GM18520 (cell line): ENCODE data around the gene UVRAG.

Source experiments
- ATAC-seq: cut with Tn5 transposase; IDR thresholded peaks from one replicate; pipeline ENCODE4 v1.9.1; 2021; ENCODE audit not compliant: unreplicated experiment

The UVRAG gene

DNA sequence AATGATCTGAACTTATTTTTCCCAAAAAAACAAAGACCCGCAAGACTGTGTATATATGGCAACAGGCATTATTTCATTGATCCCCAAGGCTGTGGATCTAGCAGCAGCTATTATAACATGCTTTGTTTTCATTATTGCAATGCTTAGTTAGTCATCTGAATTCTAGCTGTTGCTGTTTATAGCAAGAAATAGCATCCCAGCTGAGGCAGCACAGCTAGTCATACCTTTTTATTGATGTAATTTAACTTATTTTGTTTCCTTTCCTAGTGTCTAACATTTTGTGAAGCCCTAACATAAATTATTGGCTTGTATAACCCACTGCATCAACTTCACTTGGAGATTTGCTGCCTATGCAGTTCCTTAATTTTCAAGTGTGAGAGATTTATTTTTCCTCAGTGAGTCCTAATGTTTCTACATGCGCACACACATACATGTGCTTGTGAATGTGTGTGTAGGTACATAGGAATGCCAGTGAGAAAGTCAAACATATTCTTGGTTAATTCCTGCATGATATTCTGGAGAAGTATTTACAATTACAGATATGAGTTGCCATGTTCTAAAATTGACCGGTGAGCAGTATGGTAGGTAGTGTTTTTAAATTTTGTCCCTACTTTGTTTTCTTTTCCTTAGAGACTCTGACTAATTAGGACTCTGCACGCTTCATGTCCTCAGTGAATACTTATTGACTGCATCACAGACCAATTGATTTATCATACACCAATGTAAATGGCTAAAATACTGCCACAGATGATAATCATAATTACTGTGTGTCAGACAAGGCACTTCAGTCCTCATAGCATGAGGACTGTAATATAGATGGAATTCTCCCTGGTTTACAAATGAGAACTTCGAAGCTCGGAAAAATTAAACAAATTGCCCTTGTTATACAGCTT is 272.0 kb downstream of the UVRAG start:
- no peak for ATAC-seq

DNA sequence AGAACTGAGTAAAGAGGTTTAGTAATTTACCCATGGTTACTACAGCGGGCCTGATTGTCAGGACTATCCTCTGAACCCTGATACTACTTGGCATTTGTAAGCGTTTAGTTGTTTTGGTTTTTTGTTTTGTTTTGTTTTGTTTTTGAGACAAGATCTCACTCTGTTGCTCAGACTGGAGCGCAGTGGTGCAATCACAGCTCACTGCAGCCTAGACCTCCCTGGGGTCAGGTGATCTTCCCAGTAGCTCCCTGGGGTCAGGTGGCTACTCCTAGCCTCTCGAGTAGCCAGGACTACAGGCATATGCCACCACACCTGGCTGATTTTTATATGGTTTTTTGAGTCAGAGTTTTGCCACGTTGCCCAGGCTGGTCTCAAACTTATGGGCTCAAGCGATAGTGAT is 272.7 kb downstream of the UVRAG start:
- ATAC-seq = no peak

DNA sequence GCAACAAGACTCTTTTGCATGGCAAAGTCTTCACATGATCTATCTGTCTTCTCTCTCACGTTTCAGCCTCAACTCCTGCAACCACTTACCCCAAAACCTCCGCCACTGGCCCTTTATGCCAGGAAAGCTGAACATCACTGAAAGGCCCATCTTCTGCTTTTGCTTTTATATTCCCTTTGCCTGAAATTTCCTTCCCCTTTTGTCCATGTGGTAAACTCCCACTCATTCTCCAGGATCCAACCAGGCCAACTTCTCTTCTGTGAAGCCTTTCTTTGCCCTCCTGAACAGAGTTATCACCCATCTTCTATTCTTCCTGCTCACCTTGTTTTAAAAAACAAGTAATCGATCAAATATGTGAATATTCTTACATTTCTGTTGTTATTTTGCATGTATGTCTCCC is 273.5 kb downstream of the UVRAG start:
- no peak for ATAC-seq

DNA sequence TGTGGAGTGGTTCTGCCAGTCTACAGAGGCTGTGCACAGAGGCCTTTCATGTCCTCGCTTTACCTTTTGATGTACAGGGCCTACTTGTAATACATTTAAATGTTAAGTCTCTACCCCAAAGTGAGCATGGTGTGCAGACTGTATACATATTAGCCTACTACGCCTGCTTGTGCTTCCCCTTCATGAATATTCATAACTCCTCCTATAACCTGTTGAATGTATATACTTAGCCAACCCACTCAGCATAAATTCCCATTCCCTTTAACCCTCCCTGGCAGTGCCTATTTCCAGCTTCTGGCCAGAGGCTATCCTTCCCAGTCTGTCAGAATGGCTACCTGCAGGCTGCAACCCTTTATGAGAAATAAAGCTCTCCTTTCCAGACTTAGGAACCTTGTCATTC is 275.2 kb downstream of the UVRAG start:
- no peak for ATAC-seq

DNA sequence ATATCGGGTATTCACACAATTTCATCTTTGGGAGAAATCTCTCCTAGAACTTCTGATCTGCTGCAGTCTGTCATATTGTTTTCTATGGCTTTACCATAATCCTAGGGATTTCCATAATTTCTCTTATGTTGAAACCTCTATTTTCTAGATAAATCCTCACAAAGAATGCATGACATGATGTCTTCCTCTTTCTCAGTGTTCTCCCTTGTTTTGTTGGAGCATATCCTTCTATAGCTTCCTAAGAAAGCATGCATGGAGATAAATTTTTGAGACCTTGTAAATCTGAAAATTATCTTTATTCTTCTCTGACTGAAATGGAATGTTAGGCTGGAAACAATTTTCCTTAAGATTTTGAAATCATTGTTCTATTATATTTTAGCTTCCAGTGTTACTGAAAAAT is 275.8 kb downstream of the UVRAG start:
- ATAC-seq = no peak

DNA sequence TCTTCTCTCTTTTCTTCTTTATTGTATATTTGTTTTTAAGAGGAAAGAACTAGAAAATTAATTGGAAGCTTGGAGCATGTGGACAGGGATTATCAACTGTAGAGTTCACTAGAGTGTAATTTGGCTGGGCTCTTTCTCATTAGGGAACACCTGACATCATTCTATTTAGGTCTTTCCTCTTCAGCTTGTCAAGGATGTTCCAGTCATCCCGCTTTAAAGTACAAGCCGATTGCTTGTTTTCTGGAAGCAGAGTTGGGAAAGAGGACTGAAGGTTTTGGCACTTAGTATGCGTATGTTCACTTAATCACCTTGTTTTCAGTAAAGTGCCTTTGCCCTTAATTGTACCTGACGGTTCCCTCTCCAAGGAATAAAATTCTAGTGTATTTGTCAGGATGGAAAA is 279.7 kb downstream of the UVRAG start:
- ATAC-seq = no peak

DNA sequence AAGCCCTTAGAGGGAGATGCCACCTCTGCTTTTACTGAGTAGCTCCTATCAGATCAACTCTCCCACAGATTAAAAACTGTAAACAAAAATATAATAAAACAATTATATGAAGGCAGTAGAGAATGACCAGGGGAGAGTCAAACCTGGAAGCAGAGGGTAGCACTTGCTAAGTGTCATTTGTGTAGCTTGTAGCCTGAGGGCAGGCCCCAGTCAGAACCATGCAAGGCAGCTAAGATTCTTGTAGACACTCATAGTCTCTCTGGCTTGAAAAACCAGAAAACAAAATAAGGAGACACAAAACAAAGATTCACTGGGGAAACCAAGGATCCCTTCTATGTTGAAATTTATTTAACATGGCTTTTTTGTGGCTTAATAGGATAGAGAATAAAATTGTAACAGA is 280.9 kb downstream of the UVRAG start:
- ATAC-seq = no peak

DNA sequence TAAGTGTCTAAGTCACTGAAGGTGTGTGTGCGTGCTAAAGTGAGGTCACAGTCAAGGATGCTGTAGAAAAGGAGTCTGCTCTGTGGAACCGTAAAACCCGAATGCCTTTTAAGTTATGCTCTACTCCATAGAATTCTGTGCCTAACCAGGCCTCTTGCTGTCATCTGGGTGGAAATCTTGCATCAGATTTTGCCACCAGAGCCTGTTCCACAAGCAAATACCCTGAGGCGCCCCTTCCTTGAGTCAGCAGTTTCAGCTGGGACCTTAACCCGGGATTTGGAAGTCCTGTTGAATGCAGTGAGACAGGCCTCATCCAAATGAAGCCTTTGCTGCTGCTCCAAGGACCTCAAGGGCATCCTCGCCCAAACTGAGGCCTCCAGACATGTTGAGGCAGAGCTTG is 281.5 kb downstream of the UVRAG start:
- no peak for ATAC-seq

DNA sequence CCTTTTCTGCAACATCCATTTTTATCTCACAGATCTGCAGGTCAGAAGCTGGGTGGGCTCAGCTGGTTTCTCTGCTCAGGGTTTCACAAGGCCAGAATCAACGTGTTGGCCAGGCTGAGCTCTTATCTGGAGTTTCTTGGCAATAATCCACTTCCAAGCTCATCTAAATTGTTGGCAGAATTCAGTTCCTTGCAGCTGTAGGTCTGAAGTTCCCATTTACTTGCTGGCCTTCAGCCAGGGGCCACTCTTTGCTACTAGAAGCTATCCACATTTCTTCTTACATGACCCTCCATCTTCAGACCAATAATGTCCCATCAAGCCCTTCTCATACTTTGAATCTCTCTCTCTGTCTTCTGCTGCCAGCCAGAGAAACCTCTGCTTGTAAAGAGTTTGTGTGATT is 287.8 kb downstream of the UVRAG start:
- no peak for ATAC-seq

DNA sequence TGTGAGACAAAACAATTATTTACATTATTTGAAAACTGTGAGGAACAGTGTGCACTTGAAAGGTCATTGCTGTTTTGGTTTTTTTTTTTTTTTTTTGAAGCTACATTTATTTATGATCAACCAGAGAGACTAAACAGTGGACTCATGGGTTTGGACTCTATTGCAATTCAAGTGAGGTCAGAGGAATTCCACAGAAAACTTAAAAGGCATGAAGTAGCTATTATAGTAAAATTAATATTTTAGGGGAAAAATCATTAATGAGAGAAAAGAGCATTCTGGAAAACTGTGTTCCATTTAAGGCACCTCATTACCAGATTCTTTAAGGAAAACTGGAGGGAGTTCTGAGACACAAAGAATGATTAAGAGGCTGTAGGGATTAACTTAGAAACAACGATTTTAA is 288.4 kb downstream of the UVRAG start:
- no peak for ATAC-seq

DNA sequence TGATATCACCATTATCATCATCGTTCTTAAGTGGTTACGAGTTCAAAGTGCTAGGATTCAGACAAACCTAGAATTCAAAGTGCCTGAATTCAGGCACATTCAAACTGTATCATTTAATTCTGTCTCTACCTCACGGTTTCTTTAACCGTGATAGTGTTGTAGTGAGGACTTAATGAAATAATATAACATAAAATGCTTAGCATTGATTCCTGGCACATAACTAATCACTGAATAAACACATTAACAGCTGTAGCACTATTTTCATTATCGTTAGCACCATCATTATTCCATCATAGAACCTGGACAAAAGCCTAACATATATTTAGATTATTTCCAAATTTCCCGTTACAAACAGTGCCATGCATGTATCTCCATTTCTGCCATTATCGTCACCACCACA is 289.3 kb downstream of the UVRAG start:
- ATAC-seq = no peak

DNA sequence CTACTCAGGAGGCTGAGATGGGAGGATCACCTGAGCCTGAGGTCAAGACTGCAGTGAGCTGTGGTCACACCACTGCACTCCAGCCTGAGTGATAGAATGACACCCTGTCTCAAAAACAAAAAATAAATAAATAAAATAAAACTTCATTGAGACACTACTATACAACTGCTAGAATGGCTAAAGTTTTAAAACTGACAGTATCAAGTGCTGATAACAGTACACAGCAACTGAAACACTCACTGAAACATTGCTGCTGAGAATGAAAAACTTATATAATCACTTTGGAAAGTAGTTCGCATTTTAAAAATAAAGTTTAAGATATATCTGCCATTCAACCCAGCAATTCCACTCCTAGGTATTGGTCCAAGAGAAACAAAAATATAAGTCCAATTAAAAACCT is 290.6 kb downstream of the UVRAG start:
- no peak for ATAC-seq

DNA sequence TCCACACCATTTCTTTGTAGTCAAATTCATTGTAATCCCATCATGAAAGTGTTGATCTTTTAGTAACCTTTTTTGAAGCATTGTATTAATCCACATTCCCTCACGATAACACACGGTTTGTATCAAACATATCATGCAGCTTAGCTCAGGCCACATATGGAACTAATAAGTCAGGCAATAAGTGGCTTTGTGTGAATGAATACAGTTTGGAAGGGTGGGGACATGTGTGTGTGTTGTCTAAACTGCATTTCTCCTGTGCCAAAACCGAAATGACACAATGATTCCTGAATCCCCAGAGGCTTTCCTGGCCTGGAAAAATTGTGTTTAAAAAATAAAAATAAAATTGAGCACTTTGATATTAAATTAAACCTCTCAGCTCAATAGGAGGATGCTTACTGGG is 293.0 kb downstream of the UVRAG start:
- no peak for ATAC-seq

DNA sequence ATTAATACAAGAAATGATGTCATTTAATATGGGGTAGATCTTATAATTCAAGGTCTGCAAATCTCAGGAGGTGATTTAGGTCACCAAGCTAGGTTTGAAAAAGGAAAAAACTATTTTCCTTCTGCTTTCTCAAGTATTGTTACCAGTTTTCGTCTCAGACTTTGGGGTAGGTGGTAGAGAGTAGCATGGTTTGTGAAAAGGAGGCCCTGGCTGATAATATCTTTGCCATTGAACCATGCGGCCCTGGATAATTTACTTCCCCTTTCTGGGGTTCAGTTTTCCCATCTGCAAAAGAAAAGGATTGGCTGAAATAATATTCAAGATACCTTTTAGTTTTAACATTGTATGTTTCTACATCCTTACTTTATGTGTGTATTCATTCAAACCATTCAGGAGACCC is 299.2 kb downstream of the UVRAG start:
- ATAC-seq = no peak

DNA sequence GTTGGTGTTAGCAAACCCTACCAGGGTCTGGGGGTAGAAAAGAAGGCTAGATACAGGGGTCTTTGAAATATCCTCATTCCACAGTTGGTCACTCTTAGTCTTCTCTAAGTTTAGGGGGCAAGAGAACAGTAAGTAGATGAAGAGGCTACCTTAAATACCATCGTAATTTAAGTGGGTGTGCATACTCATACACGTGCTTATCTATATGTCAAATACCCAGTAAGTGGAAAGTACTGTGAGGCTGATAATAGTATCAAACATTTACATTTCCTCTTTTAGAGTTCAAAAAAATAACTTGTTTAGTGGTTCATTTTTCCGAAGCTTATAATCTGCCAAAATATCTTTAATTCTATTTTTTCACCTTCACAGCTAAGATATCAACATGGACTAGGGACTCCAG is 300.5 kb downstream of the UVRAG start:
- no peak for ATAC-seq

DNA sequence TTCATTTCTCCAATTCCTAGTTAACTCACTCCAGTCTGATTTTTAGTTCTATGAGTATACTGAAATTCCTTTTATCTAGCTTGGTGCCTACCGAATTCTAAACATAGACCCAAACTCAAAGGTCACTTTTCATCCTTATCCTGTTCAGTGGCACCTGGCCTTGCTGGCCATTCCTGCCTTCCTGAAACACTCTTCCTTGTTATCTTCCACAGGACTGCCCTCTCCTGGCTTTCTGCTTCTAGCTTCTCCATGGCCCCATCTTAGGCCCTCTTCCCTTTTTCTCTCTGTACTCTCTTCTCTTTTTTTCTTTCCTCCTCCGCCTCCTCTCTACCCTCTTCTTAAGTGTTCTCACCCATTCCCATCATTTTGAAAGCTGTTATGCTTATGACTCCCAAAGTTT is 304.0 kb downstream of the UVRAG start:
- no peak for ATAC-seq

DNA sequence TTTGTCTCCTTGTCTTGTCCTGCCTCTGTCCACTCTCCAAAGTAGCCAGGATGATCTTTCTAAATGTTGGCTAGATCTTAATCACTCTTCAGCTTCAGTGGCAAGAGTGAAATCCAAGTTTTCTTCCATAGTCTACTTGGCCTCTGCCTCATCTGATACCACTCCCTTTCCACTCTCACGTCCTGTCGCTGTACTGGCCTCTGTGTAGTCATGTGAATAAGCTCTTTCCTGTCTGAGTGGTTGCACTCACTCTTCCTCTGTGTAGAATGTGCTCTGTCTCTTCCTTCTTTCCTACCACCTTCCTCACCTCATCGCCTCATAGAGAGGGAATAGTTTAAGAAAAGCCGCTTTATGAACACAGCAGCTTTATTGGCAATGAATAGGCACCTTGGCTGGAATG is 304.8 kb downstream of the UVRAG start:
- no peak for ATAC-seq

DNA sequence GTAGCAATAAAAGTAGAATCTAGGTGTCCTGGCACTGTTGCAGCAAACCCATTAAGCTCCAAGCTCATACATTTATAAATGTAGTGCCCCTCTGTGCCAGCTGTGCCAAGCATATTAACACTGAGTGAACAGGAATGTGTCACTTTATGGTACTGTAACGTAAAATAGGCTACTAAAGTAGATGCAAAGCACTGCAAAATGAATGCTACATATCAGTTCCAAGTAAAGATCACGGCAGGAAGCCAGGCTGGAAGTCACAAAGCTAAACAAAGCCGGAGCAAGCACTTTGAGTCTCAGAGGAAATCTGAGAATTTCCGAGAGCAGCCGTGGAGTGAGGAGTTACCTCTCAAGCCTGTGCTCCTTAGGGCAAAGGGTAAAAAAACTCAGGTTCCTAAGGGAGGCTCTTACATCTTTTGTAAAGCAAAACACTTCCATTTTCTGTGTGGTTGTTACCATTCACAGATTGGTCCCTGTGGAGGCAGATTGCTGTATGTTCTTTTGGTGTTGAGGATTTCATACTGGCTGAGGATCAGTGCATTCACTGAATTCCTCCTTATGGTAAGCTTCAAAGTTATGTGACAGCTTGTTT is 305.6 kb downstream of the UVRAG start:
- ATAC-seq = no peak

DNA sequence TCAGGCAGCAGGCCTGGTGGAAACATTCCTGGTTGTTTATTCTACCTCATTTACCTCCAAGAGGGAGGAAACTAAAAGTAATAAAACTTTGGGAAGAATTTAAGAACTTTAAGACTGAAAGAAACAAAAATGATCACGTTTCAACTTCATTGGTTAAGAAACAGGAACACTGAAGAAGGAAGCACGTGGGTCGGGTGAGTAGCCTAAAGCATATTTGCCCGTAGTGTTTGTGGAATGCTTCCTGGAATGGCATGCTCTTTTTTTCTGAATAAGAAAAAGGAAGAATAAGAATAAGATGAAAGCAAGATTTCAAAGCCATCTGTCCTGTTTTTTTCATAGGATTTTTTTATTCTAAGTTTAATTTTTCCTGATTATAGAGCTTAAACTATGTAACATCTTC is 308.2 kb downstream of the UVRAG start:
- ATAC-seq = no peak

DNA sequence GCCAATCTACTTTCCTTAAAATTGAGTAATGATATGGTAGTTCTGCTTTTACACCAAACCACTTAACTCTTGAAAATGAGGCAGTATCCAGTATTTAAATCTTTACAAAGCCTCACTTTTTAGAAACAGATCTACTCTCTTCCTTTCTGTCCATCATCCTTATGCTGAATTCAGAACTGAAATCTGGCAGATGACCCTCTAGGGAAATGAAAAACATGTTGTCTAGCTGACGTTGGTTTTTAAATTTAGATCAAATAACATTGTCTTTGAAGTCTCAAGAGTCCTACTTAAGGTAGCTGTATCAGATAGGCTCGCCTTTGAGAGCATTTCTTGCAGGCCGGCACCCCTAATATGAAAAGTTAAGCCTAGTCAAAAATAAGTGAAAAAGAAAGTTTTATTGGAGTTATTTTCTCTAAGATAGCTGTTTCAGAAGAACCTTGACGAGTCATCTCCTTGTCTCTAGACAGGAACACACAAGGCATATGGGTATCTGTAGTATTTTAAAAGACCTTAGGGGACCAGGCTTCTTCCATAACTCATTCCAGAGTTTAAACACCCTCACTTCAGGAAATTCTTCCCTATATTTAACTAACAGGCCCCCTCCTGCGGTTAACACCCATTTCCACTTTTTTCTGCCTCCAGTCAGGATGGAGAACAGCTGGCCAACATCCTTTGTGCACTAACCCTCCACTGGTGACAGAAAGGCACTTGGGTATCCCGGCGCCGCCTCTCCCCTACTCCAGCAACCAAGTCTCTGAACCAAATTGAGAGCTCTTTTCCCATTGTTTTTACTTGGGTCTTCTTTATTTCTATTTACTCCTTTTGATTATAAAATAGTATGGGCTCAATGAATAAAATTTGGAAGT is 310.1 kb downstream of the UVRAG start:
- ATAC-seq = no peak

DNA sequence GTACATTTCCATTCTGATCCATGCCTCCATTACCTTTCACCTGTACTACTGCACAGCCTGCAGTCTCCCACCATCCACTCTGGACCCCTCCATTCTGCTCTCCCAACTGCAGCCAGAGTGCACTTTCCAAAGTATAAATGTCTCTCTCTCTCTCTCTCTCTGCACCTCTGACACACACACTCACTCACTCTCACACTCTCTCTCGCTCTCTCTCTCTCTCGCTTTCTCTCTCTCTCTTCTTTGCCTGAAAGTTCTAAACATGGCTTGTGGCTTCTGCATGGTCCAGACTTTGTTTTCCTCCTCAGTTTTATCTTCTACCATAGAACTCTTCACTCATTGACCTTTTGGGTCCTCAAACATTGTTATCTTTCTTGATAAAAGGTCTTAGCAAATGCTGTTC is 314.7 kb downstream of the UVRAG start:
- ATAC-seq = no peak

DNA sequence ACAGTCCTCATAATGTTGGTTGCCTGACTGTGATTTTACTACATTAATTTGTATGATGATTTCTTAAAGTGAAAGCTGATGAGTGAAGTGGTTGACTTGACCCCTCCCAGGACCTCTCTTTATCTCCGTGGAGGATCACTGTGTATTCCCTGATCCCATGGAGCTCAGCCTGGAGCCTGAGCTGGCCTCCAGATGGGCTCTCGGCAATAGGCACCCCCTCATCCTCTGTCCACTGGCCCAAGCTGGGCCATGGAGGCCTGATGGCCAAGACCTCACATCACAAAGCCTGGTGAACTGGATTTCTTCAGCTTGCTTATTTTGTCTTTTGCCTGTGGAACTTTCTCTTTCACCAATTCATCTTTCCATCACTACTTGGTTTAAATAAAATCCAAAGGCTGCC is 316.1 kb downstream of the UVRAG start:
- no peak for ATAC-seq
